Activated naive CD4-positive, alpha-beta T cell treated with anti-CD3 and anti-CD28 coated beads, Interleukin-2, amount 10 ng/mL, durations not matched to agents 5 hours and 36 hours (primary cell): ENCODE data around the gene ITCH. TPM values are rescaled to one million over a fixed set of nuclear protein-coding genes. Genes with fewer than 3 reads are reported as not detected.

Experiments used
- microRNA-seq: library from miRNA; unstranded; fragments of <30 nt; microRNA quantifications from one replicate; pipeline ENCODE4 v1.2.0, GENCODE V29; 2022; ENCODE audit warnings: borderline microRNAs expressed, borderline replicate concordance
- total RNA-seq, 2 experiments: library from RNA; stranded (reverse); gene quantifications; one replicate each; pipeline ENCODE4 v1.2.3, GENCODE V29; 2021

The ITCH gene
- 10 to 100 TPM; 47.3 to 51.5 TPM for total RNA-seq

GRCh38 chr20:34363062-34363464 is at the start of gene ITCH:
Gene ITCH (plus strand): TSS chr20:34363273. CDS start chr20:34393812, 30,539 bp downstream.

GRCh38 chr20:34516247-34517113 is 153.4 kb downstream of the ITCH start, which contains the start of gene DYNLRB1:
Gene DYNLRB1 (plus strand): TSS chr20:34516422. CDS start chr20:34516459, 37 bp downstream.

GRCh38 chr20:34558320-34559218 is 195.5 kb downstream of the ITCH start, which contains the start of gene MAP1LC3A:
Gene MAP1LC3A (plus strand): TSS chr20:34558718. CDS start chr20:34558869, 151 bp downstream.

Small RNA genes within 50 kb of the gene (microRNA-seq; reads per million reads assigned to microRNA genes)
- gene MIR644A: not detected

Other genes starting within 250 kb of the ITCH start
- not detected for gene ASIP, start 121.8 kb upstream of the ITCH start, total RNA-seq
- gene AHCY, start 59.9 kb upstream of the ITCH start, total RNA-seq: 10 to 100 TPM; 61.5 to 61.7 TPM
- gene DYNLRB1, start 153.1 kb downstream of the ITCH start, total RNA-seq: 10 to 100 TPM; 91.8 to 95.3 TPM
- 1 to 10 TPM; 1.5 to 2.3 TPM for gene MAP1LC3A, start 195.4 kb downstream of the ITCH start, total RNA-seq